Activated naive CD4-positive, alpha-beta T cell treated with anti-CD3 and anti-CD28 coated beads, Interleukin-2, amount 50 U/mL, for 72 hours (primary cell): ENCODE data around the gene ERCC1. TPM values are rescaled to one million over a fixed set of nuclear protein-coding genes. Genes with fewer than 3 reads are reported as not detected.
"Not testable (repeated sequence)": the region's sequence is repeated elsewhere in the genome, so short reads cannot be mapped to it uniquely, and the experiment has no call there.

Experiments
- ATAC-seq, 2 donors: fragments of 150-1000 bp; cut with Tn5 transposase; 2 replicates each; pipeline ENCODE4 v1.10.0; 2021; ENCODE audit warnings: mild to moderate bottlenecking in 2 of 2, moderate library complexity in 2 of 2
- DNase-seq, 2 donors: peaks; one replicate each; pipeline ENCODE4 v3.0.0; 2021 to 2022; ENCODE audit warnings: low spot score in 2 of 2
- H3K27ac Mint-ChIP-seq, 2 donors: one replicate each; pipeline ENCODE4 v1.8.0; 2022; ENCODE audit warnings: mild to moderate bottlenecking in 2 of 2, mixed read lengths in 2 of 2
- H3K36me3 Mint-ChIP-seq, 2 donors: one replicate each; pipeline ENCODE4 v1.8.0; 2022; ENCODE audit warnings: mixed read lengths in 2 of 2
- H3K9me3 Mint-ChIP-seq, 2 donors: one replicate each; pipeline ENCODE4 v1.8.0; 2022; ENCODE audit warnings: mixed read lengths in 2 of 2
- total RNA-seq, 2 donors: library from RNA; stranded (reverse); gene quantifications; one replicate each; pipeline ENCODE4 v1.2.3, GENCODE V29; 2022

Gene ERCC1
- total RNA-seq, 2 donors from 2014 or later, result 9.7 to 60.7 TPM

GRCh38 chr19:45420356-45420755, 3.4 kb downstream of the ERCC1 start:
- peaks cover 0 to 14% of the 10 kb centered on the region in 2 donors for H3K36me3 Mint-ChIP-seq
- ATAC-seq (no peak), DNase-seq (no peak)
- no peaks in the 10 kb centered on the region for H3K9me3 Mint-ChIP-seq
- H3K27ac Mint-ChIP-seq, result peak overlapping the region; percentile 28 to 86

- ATAC-seq, result no peak
- H3K27ac Mint-ChIP-seq, result peak overlapping the region in 1 of 2 donors; percentile 28
- H3K9me3 Mint-ChIP-seq, result no peaks in the 10 kb centered on the region
- DNase-seq, result no peak
- H3K36me3 Mint-ChIP-seq, result peaks cover 0 to 14% of the 10 kb centered on the region in 2 donors
These were observed 3.8 kb downstream of the ERCC1 start for GRCh38 chr19:45419895-45420294.

- Mint-ChIP-seq H3K27ac (peak overlapping the region in 1 of 2 donors; percentile 41), H3K9me3 (no peaks in the 10 kb centered on the region), H3K36me3 (peaks cover 0 to 18% of the 10 kb centered on the region in 2 donors)
- ATAC-seq, result no peak
- no peak for DNase-seq
These were observed 4.3 kb downstream of the ERCC1 start for GRCh38 chr19:45419396-45419795.

- ATAC-seq (no peak), DNase-seq (no peak)
- Mint-ChIP-seq H3K9me3 (no peaks in the 10 kb centered on the region), H3K27ac (peak overlapping the region in 1 of 2 donors; percentile 41), H3K36me3 (peaks cover 0 to 23% of the 10 kb centered on the region in 2 donors)
These were observed 4.9 kb downstream of the ERCC1 start for GRCh38 chr19:45418802-45419201.

- Mint-ChIP-seq H3K36me3 (peaks cover 0 to 21% of the 10 kb centered on the region in 2 donors), H3K9me3 (no peaks in the 10 kb centered on the region), H3K27ac (peak overlapping the region in 1 of 2 donors; percentile 91)
- no peak for DNase-seq
- no peak for ATAC-seq
These were observed 6.6 kb downstream of the ERCC1 start for GRCh38 chr19:45417151-45417550.

- ATAC-seq (no peak), DNase-seq (no peak)
- peaks cover 0 to 18% of the 10 kb centered on the region in 2 donors for H3K36me3 Mint-ChIP-seq
- no peaks in the 10 kb centered on the region for H3K9me3 Mint-ChIP-seq
- no peak overlapping the region for H3K27ac Mint-ChIP-seq
These were observed 9.2 kb downstream of the ERCC1 start for GRCh38 chr19:45414468-45414867.

GRCh38 chr19:45413497-45413896, 10.2 kb downstream of the ERCC1 start:
- peaks cover 8 to 27% of the 10 kb centered on the region in 2 donors for H3K36me3 Mint-ChIP-seq

GRCh38 chr19:45410330-45410729, 13.4 kb downstream of the ERCC1 start:
- not testable (repeated sequence) for DNase-seq, ATAC-seq, H3K9me3 Mint-ChIP-seq
- Mint-ChIP-seq H3K36me3 (peaks cover 24 to 39% of the 10 kb centered on the region in 2 donors), H3K27ac (peak overlapping the region in 1 of 2 donors; percentile 48)

More at GRCh38 chr19:45413497-45413896, 10.2 kb downstream of the ERCC1 start:
- Mint-ChIP-seq H3K27ac (no peak overlapping the region), H3K9me3 (no peaks in the 10 kb centered on the region)
- DNase-seq (no peak), ATAC-seq (no peak)

- peaks cover 24 to 39% of the 10 kb centered on the region in 2 donors for H3K36me3 Mint-ChIP-seq
- H3K9me3 Mint-ChIP-seq, result no peaks in the 10 kb centered on the region
- no peak for DNase-seq
- no peak for ATAC-seq
- H3K27ac Mint-ChIP-seq, result peak overlapping the region; percentile 26 to 65
These were observed 14.2 kb downstream of the ERCC1 start for GRCh38 chr19:45409557-45409920.

- ATAC-seq (no peak), DNase-seq (no peak)
- peak overlapping the region; percentile 26 to 68 for H3K27ac Mint-ChIP-seq
- H3K9me3 Mint-ChIP-seq, result no peaks in the 10 kb centered on the region
- peaks cover 24 to 39% of the 10 kb centered on the region in 2 donors for H3K36me3 Mint-ChIP-seq
These were observed 14.7 kb downstream of the ERCC1 start for GRCh38 chr19:45408830-45409556.

- no peaks in the 10 kb centered on the region for H3K9me3 Mint-ChIP-seq
- DNase-seq (no peak), ATAC-seq (no peak)
- peaks cover 24 to 45% of the 10 kb centered on the region in 2 donors for H3K36me3 Mint-ChIP-seq
- no peak overlapping the region for H3K27ac Mint-ChIP-seq
These were observed 15.6 kb downstream of the ERCC1 start for GRCh38 chr19:45408121-45408520.

- H3K27ac Mint-ChIP-seq, ATAC-seq, H3K9me3 Mint-ChIP-seq, DNase-seq: not testable (repeated sequence)
- peaks cover 24 to 45% of the 10 kb centered on the region in 2 donors for H3K36me3 Mint-ChIP-seq
These were observed 16.1 kb downstream of the ERCC1 start for GRCh38 chr19:45407585-45407984.

- ATAC-seq (no peak), DNase-seq (no peak)
- no peaks in the 10 kb centered on the region for H3K9me3 Mint-ChIP-seq
- peak overlapping the region; percentile 70 to 91 for H3K27ac Mint-ChIP-seq
- peaks cover 24 to 45% of the 10 kb centered on the region in 2 donors for H3K36me3 Mint-ChIP-seq
These were observed 16.7 kb downstream of the ERCC1 start for GRCh38 chr19:45407091-45407375.

- Mint-ChIP-seq H3K36me3 (peaks cover 24 to 45% of the 10 kb centered on the region in 2 donors), H3K27ac (peak within 1 kb of the TSS; percentile 91 to 95), H3K9me3 (no peaks in the 10 kb centered on the region)
- ATAC-seq, result peak; percentile 73 to 83
- DNase-seq, result peak; percentile 82 to 86
These were observed 17.3 kb downstream of the ERCC1 start, which contains the start of gene POLR1G for GRCh38 chr19:45406226-45407090. TSS of gene POLR1G (plus strand) at chr19:45406644. CDS start at chr19:45406697, 53 bp downstream.

- H3K36me3 Mint-ChIP-seq, result peaks cover 24 to 39% of the 10 kb centered on the region in 2 donors
- no peaks in the 10 kb centered on the region for H3K9me3 Mint-ChIP-seq
- DNase-seq (peak; percentile 83 to 85), ATAC-seq (peak; percentile 69 to 75)
- H3K27ac Mint-ChIP-seq, result peak overlapping the region; percentile 91 to 95
These were observed 18.1 kb downstream of the ERCC1 start for GRCh38 chr19:45405435-45406225.
